CD4-positive, alpha-beta T cell treated with Interferon gamma for 1 hour (primary cell): ENCODE measurements around the gene STIL.
"Not testable (repeated sequence)": the region's sequence is repeated elsewhere in the genome, so short reads cannot be mapped to it uniquely, and the experiment has no call there.

ENCODE experiments used
- DNase-seq: peaks from one replicate; pipeline ENCODE4 v3.0.0-alpha.2; 2020

Gene STIL

DNA sequence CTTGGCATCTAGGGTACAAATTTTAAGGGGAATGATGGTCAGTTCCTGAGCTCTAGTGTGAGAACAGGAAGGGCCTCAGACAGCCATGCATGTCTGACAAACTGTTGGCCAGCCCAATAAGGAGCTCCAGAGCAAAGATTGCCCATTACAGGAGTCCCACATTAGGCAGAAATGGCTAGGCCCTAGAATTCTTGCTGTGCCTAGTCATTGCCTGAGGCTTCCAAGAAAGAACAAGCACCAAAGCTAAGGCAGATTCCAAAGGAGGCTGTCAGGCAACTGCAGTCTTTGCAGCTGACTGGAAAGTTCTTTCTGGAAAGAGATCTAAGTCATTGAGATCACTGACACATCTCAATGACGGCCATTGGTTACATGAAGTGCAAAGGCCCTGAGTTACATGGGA lies 3.9 kb upstream of the STIL start:
- no peak for DNase-seq

DNA sequence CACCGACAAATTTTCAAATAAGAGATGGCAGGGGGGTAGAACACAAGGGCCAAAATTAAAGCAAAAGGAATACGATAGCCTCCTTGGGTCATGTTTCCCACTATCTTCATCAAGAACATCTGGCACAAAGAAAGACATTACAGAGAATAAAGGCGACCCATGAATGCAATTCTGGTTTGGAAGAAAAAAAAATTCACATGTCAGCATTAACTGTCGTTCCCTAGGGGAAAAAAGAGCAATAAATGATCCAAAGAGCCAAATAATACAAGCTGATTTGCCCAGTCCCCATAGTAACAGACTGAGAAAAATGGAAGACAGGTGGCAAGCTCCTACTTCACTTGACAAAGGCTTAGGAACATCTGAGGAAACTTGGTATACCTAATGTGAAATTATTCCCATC lies 4.5 kb downstream of the STIL start:
- no peak for DNase-seq

DNA sequence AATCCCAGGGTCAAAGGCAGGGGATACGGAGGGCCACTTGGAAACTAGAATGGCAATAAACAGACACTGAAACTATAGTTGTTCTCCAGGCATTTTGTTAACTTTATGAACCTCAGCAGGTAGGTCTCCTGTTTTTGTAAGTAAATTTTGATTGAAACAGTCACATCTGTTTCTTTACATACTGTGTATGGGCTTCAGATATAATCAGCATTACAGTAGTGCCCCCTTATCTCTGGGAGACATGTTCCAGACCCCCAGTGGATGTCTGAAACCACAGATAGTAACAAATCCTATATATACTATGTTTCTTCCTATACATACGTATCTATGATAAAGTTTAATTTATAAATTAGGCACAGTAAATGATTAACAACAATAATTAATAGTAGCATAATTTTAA lies 11.5 kb downstream of the STIL start:
- no peak for DNase-seq

DNA sequence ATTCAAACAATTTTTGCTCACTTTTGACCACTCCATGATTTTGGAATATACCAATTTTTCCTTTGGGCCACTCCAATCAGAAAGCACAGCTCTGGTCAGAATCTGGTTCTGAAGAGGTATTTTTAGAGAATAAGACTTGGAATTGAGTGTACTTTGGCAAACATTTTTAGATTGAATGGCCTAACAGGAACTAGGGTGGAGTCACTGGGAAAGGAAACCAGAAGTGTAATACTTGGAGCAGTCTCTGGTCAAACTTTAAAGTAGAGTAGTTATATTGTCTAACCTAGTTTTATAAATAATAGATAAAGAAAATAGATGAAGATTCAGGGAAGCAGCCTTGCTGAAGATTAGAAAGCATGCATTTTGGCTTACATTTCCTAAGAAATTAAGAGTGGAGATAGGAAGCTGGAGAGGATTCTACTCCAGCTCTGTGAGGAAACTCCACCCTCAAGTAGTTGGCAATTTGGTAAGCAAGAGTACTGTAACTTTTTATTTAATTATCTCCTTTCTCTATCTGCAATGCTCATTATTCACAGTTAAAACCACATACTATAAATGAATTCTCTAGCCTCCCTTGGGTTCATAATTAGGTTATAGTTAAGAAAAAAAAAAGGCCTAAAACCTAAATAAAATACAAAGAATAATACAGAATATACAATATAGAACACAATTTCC lies 15.8 kb downstream of the STIL start:
- no peak for DNase-seq

DNA sequence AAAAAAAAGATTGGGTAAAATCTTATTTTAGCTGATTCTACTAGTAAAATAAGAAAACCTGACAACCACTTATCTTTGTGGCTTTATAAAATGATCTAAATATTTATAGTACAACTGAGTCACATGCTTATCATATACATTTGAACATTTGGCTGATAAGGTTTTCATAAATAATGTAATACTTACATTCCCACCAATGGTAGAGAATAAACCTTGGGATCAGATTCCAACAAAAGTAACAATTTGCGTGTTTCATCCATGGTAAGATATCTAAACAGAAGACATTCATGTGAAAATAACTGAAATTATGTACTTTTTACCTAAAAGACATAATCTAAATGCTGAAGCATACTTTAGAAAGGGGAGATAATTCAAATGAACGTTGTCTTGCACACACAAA lies 18.4 kb downstream of the STIL start:
- no peak for DNase-seq

DNA sequence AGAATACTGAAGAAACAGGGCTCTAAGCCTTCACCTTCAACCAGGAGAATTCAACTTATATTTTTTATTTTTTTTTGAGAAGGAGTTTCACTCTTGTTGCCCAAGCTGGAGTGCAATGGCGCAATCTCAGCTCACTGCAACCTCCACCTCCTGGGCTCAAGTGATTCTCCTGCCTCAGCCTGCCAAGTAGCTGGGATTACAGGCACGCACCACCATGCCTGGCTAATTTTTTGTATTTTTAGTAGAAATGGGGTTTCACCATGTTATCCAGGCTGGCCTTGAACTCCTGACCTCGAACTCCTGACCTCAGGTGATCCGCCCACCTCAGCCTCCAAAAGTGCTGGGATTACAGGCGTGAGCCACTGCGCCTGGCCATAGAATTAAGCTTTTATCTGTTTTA lies 19.1 kb downstream of the STIL start:
- not testable (repeated sequence) for DNase-seq

DNA sequence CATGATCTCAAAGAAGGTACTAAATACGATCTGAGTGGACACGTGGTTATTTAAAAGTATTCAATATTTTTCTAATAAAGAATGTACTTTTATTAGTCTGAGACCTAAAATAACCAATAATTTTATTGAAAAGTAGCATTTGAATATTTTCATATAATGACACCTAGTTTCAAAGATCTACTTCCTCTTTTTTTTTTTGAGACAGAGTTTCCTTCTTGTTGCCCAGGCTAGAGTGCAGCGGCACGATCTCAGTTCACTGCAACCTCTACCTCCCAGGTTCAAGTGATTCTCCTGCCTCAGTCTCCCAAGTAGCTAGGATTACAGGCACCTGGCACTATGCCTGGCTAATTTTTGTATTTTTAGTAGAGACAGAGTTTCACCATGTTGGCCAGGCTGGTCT lies 25.8 kb downstream of the STIL start:
- not testable (repeated sequence) for DNase-seq

DNA sequence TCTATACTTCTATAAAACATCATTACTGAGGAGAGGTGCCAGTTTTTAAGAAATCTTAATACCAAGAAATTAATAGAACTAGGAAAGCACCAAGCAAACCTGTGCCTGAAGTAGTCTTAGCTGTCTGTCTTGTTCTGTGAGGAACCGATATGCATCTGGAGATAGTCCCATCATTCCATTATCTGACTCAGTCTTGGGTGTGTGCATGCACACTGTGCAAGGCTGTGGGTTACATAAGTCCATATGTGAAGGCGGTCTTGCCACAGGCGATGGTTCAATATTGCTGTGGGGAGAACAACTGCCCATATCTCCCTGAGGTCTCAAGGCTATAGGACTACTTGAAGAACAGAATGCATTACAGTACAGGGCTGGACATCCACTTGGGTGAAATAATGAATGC lies 33.8 kb downstream of the STIL start:
- no peak for DNase-seq

DNA sequence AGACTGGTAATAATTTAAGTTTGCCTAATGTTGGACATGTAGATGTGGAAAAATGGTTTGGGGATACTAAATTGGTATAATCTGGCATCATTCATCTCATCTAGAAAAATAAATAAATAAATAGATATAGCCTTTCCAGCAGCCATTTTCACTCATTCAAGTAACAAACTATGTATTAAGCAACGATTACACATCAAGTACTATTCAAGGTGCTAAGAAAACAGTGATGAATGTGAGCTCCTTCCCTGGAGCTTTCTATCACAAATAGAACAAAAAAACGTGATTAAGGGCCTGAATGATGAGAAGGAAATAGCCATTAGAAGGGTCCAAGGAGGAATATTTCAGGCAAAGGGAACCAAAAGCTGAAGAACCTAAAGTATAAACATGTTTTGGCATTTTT lies 37.1 kb downstream of the STIL start:
- no peak for DNase-seq

DNA sequence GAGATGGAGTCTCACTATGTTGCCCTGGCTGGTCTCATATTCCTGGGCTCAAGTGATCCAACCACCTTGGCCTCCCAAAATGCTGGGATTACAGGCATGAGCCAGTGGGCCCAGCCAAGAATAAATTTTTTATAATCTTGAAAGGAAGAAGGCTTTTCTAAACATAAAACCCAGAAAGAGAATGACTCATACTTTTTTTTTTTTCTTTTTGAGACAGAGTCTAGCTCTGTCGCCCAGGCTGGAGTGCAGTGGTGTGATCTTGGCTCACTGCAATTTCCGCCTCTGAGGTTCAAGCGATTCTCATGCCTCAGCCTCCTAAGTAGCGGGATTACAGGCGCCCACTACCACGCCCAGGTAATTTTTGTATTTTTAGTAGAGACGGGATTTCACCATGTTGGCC lies 38.1 kb downstream of the STIL start:
- not testable (repeated sequence) for DNase-seq

DNA sequence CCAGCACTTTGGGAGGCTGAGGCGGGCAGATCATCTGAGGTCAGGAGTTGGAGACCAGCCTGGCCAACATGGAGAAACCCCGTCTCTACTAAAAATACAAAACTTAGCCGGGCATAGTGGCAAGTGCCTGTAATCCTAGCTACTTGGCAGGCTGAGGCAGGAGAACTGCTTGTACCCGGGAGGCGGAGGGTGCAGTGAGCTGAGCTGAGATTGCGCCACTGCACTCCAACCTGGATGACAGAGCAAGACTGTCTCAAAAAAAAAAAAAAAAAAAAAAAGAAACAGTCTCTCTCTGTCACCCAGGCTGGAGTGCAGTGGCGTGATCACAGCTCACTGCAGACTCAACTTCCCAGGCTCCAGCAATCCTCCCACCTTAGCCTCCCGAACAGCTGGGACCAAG lies 48.4 kb downstream of the STIL start:
- not testable (repeated sequence) for DNase-seq

DNA sequence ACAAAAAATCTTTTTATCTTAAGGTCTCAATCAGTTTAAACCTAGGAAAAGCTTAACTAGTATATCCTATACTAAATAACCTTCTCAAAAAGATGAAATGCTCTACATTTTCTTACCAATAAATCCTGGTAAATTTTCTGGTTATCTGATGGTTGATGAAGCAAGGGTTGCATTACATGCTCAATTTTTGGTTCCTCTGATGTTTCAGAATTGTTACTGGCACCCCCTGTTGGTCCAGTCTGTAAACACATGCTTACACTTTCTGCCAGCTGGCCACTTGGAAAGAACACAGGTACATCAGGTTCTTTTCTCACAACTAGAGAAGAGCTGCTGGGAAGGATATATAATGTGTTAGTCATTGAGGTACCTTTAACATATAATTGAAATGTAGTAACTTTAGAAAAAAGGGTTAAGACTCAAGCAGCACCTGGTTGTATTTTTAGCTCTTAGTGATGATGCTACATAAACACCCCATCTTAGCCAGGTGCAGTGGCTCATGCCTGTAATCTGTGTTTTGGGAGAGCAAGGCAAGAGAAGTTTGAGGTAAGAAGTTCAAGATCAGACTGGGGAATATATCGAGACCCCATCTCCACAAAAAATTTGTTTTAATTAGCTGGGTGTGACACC lies 51.0 kb downstream of the STIL start:
- DNase-seq = no peak

DNA sequence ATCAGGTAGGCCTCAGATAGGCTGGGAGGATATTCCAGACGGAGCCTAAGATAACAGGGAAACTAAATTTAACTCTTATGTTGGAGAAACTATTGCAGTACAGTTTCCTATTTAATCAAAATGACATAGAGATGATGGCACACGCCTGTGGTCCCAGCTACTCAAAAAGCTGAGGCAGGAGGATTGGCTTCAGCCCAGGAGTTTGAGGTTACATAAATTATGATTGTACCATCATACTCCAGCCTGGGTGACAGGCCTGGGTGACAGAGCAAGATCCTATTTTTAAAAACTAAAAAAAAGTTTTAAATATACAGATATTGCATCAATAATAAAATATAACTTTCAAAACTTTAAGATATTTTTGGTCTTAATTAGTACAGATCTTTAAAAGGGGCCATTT lies 56.7 kb downstream of the STIL start:
- DNase-seq = no peak

DNA sequence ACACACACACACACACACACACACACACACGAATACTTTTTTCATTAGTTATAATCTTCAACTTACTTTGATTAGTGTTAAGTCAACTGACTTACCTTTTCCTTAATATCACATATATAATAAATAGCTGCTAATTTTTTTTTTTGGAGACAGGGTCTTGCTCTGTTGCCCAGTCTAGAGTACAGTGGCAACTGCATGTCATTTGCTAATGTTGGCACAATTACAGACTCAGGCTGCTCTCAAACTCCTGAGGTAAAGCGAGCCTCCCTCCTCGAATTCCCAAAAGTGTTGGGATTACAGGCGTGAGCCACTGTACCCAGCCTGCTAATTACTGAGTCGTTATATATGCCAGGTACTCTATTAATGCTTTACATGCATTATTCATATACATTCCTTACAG lies 61.2 kb downstream of the STIL start:
- no peak for DNase-seq

DNA sequence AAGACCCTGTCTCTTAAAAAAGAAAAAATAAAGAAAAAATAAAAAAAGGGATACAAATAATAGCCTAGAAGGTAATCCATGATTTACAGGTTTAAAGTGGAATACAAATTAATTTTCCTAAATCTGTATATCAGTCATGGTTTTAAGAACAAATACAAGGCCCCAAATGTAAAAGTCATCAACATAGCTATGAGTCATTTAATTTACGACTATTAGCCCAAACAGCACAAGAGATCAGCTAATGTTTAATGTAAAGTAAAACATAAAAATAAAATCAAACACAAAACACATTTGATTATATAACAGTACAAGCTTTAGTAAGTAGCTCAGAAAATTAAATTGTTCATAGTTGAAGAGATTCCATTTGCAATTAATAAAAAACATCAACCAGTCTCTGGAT lies 61.6 kb downstream of the STIL start:
- no peak for DNase-seq

DNA sequence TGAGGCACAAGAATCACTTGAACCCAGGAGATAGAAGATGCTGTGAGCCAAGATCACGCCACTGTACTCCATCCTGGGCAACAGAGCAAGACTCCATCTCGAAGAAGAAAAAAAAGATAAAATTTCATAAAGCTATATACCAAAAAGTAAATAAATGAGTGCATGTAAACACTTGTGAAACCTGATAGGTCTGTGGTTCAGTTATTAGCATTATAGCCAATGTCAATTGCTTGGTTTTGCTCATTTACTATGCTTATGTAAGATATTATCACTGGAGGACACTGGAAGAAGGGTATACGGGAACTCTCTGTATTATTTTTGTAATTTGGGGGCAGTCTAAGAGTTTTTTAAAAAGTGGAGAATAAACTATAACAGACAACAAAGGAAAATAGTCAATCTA lies 64.2 kb downstream of the STIL start:
- no peak for DNase-seq

DNA sequence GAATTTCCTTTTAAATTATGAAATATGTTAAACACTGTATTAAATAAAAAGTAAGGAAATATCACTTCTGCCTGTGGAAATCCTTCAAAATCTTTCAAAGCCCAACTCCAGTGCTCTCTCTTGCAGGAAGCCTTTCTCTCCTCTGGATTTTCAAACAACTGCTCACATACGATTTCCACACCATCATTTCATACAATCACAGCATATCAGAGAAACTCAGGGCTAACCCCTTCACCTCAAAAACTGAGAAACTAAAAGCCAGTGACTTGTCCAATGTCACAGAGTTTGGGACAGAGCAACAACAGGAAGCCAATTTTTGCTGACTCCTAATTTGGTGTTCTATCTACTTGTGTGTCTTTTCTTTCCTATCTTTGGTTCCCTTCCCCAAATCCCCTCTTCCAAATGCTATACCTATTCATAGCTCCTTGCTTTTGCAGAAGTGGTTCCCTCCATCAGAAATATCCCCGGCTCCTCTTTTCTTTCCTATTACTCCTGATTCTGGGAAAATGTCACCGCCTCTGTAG lies 69.5 kb downstream of the STIL start:
- DNase-seq = no peak

DNA sequence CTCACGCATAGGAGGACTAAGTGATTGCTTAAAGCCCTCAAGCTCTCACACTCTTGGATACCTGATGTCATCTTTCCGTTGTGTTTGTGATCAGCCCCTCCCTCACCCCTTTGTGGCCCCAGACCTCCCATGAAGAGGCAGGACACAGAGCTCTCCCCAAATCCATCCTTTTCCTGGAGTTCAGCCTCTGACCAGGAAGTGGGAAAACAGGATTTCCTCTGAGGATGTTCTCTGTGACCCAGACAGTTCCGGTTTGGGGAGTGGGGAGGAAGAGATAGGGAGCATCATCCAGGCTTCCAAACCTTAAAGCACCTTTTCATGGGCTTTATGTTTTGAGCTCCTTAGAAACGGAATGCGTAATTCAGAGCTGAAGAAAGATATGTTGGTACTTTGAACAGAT lies 70.0 kb downstream of the STIL start:
- DNase-seq = no peak

DNA sequence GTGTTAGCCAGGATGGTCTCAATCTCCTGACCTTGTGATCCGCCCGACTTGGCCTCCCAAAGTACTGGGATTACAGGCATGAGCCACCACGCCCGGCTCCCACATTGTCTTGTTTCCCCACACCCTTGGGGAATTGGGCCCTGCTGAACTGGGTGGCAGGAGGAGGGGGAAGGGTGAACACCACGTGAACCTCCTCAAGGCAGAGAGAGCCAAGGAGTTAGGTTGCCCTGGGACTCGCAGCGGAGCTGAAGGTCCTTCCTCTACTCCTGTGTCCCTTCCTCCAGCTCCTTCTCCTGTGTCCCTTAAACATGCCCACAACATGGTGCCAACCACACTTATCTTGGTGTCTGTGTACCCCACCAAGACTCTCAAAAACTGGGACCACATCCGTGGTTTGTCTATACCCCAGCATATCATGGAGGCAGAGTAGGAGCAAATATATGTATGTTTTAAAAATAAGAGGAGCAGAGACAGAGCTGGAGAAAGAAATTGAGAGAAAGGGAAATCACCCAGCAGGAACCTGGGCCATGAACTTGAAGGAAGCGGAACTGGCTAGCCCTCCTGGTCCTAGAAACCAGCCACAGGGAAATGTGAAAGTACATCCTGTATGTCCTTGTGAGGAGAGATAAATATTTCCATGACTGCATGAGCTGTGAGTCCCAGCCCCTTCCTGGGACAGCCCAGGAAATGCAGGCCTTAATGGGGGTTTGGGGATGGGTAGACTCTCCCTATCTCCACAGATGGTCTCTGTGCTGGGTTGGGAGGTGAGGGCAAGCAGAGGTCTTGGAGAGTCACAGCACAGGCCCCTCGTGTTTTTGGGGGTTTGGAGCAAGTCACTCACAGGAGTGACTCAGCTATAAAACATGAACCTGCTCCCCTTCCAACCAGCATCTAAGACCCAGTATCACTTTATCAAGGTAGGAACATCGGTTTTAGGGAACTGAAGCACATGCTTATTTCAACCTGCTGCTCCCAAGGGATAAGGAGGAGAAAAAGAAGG lies 72.5 kb downstream of the STIL start:
- DNase-seq = no peak

DNA sequence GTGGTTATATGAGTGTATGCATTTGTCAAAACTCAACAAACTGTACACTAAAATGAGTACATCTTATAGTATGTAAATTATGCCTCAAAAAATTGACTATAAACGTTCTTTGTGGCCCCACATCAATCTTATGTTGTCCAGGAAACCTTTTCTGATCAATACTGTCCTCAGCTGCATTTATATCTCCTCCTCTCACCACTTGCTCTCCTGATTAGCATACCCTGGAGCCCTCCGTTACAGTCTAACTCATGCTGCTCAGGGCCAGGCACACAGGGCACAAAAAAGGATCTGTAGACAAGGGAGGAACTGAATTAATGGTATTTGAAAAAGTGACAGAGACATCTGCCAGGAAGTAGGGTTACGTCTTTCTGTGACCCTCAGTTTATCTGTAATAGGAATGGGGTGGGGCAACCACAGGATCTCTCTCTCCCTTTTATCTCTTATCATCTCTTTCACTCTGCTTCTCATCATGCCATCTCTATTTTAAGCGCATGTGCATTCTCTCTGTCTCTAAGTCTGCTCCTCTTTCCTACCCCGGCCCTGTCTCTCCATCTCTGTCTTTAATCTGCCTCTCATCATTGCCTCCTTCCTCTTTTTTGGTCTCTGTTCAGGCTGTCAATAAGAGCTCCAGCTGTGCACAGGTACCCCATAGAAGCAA lies 74.9 kb downstream of the STIL start:
- DNase-seq = no peak

DNA sequence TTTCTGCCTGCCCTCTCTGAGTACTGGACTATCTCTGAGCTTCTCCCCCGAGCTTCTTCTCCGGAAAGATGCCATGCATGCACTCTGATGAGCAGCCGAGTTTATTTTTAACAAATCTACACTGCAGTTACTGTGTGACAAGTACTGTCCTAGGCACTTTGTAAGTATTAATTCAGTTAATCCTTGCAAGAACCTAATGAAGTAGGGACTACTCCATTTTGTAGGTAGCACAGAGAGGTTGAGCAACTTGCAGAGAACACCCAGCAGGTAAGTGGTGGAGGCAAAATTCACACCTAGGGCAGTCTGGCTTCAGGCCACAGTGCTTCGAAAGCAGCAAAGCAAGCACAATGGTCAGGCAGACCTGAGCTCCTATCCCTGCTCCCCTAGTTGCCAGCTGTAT lies 78.1 kb downstream of the STIL start:
- no peak for DNase-seq

DNA sequence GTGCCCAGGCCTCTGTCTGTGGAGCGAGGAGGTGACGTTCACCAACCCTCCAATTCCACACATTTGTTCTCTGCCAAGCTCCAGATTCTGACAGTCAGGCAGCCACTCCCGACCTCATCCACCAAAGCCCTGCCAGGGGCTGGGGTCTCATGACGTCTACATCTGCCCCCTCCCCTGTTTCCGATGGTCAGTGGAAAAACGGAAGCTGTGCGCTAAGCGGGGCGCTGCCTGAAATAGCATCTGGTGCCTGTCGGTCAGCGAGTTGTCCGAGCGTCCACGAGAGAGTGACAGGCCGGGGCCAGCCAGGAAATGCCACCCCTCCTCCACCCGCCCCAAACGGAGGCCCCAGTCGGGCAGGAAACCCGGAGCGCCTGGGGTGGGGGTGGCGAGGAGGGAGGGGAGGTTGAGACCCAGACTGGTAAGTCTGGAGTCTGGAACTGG lies 78.7 kb downstream of the STIL start:
- no peak for DNase-seq

DNA sequence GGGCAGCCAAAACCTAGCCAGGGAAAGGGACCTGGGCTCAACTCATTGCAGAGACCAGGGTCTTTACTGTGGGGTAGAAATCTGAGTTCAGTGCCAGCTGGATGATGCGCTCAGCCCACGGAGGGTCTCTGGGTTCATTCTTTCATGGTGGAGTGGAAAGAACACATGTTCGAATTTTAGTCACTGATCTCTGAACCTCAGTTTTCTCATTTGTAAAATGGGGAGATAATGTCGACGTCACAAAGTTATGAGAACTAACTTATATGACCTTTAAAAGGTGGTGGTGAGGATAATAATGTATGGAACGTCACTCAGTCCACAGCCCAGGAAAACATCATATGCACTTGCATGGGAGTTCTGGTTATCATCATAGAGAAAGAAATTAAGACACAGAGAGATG lies 80.8 kb downstream of the STIL start:
- DNase-seq = no peak
